HG03442 (cell line): ENCODE results near the gene MAS1.
A peak's percentile ranks its signal among the peaks of the same experiment; 100 is the strongest.

Experiments used
- ATAC-seq: cut with Tn5 transposase; IDR thresholded peaks from one replicate; pipeline ENCODE4 v1.9.1; 2021; ENCODE audit warnings: mild to moderate bottlenecking, moderate library complexity; ENCODE audit not compliant: unreplicated experiment

Gene MAS1

DNA sequence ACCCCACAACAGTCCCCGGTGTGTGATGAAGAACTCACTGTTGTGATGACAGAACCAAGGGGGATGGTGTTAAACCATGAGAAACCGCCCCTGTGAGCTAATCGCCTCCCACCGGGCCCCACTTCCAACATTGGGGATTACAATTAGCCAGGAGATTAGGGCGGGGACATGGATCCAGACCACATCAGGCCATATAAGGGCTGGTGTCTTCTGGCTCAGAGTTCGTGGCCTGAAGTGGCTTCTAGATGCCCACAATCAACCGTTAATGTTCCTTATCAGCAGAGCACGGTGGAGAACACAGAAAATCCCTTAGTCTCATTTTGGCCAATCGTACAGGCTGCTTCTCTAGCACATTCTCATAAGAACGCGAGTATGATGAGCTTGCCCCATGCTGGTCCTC, 10.9 kb upstream of the MAS1 start:
- ATAC-seq, result no peak

GRCh38 chr6:159880412-159880975, 10.3 kb upstream of the MAS1 start:
- no peak for ATAC-seq

DNA sequence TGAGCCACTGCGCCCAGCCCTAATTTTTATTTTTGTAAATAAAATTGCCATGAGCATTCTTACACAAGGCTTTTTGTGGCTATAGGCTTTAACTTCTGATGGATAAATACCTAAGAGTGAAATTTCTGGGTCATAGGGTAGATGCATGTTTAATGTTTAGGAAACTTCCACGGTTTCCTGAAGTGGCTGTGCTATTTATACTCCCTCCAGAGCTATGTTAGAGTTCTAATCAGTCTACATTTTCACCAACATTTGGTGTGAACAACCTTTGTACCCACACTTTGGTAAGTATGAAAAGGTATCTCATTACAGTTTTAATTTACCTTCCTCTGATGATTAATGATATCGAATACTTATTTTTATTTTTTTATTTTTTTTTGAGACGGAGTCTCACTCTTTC, 6.1 kb upstream of the MAS1 start:
- ATAC-seq, result no peak

DNA sequence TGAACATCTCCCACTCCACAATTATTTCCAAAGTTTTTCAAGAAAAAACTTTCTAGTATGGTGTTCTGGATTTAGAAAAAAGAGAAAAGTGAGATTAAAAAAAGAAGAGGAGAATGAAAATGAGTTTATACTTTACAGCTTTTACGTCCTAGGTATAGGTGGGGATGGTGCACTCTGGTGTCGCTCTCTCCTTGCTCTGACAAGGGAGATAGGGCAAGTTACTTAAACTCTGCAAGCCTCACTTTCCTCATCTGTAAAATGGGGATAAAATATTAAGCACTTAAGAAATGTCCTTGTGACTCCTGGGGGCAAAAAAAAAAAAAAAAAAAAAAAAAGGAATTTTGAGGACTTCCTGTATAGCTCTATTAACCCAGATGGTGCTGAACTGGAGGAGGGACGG, 4.5 kb upstream of the MAS1 start:
- ATAC-seq, result no peak

GRCh38 chr6:159887146-159887545, 3.6 kb upstream of the MAS1 start:
- no peak for ATAC-seq

GRCh38 chr6:159887761-159888160, 3.0 kb upstream of the MAS1 start:
- ATAC-seq, result no peak

DNA sequence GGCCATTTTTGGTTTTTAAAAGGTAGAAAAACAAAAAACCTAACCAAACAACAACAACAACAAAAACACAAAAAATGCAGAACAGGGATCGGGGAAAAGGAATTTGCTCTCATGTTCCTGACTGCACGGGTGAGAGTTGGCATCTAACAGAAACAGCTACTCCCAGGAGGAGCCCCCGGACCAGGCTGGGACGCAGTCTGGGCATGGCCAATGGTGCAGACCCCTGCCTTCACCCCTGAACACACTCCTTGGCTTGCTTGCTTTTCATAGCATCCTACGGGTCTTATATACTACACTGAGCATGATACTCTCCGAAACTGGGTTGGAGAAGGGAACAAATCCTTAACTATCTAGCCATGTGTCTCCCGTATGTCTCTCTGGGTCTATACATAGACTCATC, 587 bp upstream of the MAS1 start:
- ATAC-seq, result no peak

DNA sequence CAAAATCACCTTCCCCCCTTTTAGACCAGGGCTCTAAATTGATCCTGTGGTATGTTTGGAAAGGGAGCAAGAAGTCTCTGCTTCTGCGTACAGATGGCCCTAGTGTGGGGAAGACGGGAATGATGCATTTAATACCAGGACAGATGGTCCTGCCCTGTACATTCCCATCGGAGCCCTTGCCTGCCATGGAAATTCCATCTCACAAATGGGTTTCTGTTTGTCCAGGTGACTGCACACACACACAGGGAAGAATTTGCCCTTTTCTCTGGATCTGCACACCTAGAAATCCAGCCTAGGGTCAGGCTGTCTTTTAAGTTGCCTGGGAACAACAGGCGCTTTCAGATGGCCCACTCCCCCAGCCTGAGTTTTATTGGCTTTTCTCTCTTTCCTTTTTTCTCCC, 1.3 kb downstream of the MAS1 start:
- no peak for ATAC-seq

- no peak for ATAC-seq
Measured at GRCh38 chr6:159893064-159893463, 2.3 kb downstream of the MAS1 start.

- no peak for ATAC-seq
Measured at GRCh38 chr6:159894991-159895390, 4.2 kb downstream of the MAS1 start.

DNA sequence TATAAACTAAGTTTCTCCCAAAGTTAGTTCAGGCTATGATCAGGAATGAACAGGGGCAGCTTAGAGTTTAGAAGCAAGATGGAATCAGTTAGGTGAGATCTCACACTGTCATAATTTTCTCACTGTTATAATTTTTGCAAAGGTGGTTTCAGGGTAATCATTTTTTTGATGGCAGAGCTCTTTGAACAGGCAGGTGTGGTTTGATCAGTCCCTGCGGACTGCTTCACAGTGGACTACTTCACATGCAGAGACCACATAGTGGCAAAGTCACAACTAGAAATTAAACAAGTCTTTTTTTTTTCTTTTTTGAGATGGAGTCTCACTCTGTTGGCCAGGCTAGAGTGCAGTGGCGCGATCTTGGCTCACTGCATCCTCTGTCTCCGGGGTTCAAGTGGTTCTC, 6.8 kb downstream of the MAS1 start:
- ATAC-seq, result no peak

GRCh38 chr6:159898519-159898918, 7.7 kb downstream of the MAS1 start:
- ATAC-seq, result no peak

DNA sequence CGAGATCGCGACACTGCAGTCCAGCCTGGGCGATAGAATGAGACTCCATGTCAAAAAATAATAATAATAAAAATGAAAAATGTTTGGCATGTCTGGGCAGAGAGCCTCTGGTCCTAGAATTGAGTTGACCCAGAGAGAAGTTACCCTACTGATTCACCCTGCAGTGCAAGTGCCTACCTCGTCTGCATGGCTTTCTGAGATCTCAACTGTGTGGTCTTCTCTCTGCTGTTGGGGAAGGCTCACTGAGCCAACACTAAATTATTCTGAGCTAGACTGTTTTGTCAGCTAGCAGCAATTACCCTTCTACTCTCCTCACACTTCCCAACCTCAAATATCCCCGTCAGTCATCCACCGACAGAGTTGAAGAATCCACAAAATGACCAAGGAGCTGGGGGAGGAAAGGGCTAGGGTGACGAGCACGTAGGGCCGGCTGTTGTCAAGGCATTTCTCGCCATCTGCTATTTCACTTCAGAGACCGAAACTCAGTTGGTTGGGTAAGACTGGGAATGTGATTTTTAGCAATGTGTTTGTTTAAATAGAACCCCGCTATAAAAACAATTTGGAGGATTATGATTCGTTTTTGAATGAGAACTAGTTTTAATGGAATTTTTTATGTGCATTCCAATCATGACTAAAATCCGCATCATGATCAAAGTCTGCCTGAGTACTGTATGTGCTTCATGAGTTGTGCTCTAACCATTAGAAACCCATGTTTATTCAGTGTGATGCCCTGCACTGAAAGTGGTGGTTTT, 9.4 kb downstream of the MAS1 start:
- no peak for ATAC-seq

DNA sequence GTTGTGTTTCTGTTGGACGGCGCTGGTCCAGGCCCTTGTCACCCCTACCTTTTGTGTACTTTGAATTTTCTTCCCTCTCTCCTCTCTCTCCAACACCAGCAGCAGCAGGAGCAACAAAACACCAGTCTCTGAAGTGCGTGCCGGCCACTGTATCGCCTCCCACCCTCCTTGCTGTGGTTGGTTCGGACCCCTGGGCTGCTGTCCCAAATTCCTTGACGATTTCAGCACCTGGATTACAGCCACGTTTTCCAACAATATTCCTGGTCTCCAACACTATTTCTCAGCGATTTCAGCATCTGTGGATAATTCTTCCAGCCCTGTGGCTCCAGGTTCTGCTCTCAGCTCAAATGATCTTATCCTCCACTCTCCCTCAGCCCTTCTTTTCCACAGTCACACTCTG, 11.8 kb downstream of the MAS1 start:
- ATAC-seq, result no peak

GRCh38 chr6:159904497-159904911, 13.7 kb downstream of the MAS1 start:
- ATAC-seq, result peak; percentile 50

GRCh38 chr6:159906400-159906799, 15.6 kb downstream of the MAS1 start:
- no peak for ATAC-seq

DNA sequence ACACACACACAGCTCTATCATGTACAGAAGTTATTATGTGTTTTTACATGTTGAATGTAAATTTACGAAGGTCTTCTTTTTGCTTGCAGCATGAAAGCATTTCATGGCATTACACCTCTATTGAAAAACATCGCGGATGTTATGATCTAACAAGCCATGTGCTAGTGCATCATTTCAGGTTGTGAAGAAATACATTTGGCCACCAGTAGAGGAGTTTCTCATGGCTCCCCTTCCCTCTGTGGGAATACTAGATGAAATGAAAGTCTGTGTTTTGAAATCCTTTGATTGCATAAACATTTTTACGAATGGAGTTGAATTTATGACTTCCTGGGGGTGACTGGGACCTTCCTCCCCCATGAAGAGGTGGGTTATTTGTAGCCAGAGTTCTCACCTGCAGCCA, 17.7 kb downstream of the MAS1 start:
- ATAC-seq, result no peak

DNA sequence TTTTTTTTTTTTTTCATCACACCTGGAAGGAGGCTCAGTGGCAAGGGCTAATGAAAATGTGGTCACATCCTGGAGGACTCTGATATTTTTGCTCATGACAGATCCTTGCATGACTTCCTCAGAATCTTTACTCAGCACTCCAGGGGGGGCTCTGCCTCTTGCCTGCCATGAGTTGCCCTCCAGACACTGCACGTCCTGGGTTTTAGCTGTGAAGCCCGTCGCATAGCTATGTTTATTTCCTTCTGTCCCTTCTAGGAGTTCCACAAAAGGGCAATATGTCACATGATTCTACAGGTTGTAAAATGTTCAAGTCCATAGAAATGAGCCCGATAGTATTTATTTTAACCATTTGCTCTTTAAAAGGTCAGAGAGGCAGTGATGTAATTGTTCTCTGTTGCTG, 18.2 kb downstream of the MAS1 start:
- ATAC-seq, result no peak

GRCh38 chr6:159910342-159910741, 19.6 kb downstream of the MAS1 start:
- no peak for ATAC-seq

DNA sequence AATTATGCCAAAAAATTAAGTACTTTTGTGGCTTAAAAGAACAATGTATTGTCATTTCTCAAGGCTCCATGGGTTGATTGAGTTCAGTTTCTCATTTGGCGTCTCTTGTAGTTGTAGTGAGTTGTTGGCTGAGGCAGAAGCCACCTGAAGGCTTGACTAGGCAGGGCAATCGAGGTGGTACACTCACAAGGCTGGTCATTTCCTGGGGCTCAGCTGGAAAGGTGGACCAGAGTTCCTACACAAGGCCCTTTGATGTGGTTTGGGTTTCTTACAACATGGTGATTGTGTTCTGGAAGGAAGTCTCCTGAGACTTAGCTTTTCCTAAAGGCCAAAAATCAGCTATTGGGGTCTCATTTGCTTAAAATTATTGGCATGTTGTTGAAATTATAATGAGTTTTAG, 22.6 kb downstream of the MAS1 start:
- ATAC-seq, result no peak

- ATAC-seq, result peak; percentile 50
Measured at GRCh38 chr6:159913862-159914564, 23.2 kb downstream of the MAS1 start.

- no peak for ATAC-seq
Measured at GRCh38 chr6:159914565-159914923, 23.8 kb downstream of the MAS1 start.
